Stimulated activated CD8-positive, alpha-beta memory T cell treated with anti-CD3 and anti-CD28 coated beads, Interleukin-15, amount 100 ng/mL, for 48 hours (primary cell): ENCODE data around the gene SLC22A23.

Source experiments
- DNase-seq, 2 donors: peaks; one replicate each; pipeline ENCODE4 v3.0.0-alpha.2; 2020; ENCODE audit warnings: low read depth in 2 of 2

The SLC22A23 gene

DNA sequence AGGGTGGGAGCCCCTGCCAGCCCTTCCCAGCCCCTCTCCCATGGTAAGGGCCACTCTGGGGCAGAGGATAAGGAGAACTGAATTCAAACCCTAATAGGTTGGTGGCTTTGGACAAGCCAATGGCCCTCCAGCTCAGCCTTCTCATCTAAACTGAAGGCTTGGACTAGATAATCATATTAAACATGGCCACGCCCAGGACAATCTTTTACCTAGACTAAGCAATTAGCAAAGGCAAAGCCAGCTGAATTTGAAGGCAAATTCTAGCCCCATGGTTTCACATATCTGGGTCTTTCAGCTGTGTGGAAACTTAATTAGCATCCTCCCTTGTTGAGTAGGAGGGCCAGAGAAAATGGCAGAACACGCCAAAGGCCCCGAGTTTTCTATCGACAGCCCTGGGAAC is 10.7 kb downstream of the SLC22A23 start:
- DNase-seq, result no peak

DNA sequence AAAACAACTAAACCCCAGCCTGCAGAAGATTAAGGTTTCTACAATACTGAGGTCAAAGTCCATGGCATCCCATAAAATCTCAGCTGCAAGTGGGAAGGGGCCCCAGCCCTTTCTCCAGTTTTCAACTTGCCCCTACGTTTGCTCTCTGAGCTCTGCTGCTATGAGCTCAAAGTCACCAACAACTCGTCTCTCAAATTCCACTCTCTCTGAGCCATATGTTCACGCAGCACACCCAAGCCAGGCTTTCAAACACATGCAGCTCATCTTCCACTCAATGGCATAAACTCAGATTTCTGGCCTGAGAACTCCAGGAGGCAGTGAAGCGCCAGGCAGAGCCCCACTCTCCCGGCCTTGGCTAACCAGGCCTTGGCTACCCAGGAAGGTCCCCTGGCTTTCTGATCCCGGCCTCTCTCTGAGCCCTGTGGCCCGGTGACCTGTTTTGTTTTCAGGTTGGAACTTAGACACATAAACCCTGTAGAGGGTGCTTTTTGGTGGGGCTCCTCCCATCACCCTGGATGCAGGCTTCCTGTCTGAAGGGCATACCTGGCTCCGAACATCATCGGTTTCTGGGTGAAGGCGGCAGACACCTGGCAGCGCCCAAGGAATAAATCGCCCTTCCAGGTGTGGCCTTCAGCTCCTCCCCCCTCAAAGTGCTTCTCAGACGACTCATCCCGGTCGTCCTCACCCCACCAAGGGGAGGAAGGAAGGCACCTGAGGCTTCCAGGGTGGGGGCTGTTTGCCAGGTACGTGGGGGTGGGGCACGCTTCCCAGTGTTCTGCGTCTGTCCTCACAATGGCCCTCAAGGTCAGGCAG is 12.4 kb downstream of the SLC22A23 start:
- DNase-seq, result no peak

GRCh38 chr6:3443221-3443515 is 13.7 kb downstream of the SLC22A23 start:
- no peak for DNase-seq

DNA sequence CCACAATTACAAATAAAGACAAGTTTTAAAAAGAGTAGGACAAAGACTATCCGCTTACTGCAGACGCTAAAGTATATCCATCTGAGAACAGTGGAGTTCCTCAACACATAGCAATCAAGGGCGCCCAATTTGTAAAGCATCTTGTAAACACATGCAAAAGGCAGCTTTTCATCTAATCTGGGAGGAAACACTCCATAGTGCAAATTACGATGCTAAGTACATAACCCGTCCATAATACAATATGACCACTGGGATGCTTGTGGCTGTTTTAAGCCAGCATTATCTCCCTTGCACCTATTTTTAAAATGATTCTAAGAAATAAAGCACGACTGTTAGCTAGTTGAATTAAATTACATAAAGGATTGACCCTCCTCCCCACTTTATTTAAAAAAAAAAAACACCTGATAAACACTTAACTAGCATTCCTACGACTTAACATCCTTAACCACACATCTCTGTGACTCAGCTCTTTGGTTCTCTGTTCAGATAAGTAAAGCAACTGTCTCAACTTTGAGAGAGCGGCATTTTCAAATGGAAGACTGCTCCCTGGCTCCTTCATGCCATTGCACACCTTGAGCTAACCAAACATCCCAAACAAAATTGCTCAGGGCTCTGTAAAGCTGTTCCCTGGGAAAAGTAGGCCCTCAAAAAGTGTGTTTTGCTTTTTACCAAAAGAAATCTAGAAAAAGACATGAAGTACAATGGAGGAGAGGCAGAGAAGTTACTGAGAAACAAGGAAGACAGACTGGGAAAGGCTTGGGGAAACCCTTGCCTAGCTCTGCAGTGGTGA is 14.2 kb downstream of the SLC22A23 start:
- DNase-seq, result no peak

GRCh38 chr6:3440911-3441310 is 15.9 kb downstream of the SLC22A23 start:
- no peak for DNase-seq

- DNase-seq, result no peak
Observed at GRCh38 chr6:3439961-3440360, 16.9 kb downstream of the SLC22A23 start.

- no peak for DNase-seq
Observed at GRCh38 chr6:3438190-3439167, 18.4 kb downstream of the SLC22A23 start.

GRCh38 chr6:3433005-3433404 is 23.8 kb downstream of the SLC22A23 start:
- DNase-seq, result no peak

GRCh38 chr6:3432416-3432815 is 24.4 kb downstream of the SLC22A23 start:
- DNase-seq, result no peak

DNA sequence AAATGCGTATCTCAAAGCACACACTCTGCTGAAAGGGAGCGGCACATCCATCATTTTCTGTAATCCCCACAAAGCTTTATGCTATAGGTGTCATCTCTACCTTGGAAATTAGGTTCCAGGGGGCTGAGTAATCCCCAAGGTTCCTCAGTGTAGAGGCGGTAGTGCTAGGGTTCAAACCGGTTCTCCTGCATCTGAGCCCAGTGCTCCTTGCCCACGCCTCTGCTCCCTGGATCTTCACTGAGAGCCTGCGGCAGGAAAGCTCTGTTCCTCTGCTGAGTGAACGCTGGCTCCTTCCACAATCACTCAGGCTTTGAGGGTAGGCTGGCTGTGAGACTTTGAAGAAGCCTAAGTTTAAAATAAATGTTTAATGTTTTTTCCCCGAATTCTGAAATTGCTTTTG is 24.9 kb downstream of the SLC22A23 start:
- DNase-seq, result no peak

DNA sequence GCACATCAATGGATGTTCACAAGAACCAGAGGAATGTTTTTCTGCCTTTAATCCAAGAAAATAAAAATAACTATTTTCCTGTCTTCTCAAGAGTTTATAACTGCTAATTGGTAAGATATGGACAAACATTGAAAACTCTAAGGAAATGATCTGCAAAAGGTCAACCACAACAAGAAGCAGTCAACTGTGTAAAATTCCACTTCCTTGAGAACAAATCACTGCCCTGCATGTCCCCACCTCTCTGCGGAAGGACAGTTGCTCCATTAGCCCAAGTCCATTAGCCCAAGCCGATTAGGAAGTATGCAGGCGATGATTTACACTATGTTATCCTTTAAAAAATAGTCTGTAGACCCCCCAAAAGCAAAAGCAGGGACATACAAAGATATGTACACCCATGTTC is 27.6 kb downstream of the SLC22A23 start:
- no peak for DNase-seq

GRCh38 chr6:3428700-3429099 is 28.1 kb downstream of the SLC22A23 start:
- no peak for DNase-seq

DNA sequence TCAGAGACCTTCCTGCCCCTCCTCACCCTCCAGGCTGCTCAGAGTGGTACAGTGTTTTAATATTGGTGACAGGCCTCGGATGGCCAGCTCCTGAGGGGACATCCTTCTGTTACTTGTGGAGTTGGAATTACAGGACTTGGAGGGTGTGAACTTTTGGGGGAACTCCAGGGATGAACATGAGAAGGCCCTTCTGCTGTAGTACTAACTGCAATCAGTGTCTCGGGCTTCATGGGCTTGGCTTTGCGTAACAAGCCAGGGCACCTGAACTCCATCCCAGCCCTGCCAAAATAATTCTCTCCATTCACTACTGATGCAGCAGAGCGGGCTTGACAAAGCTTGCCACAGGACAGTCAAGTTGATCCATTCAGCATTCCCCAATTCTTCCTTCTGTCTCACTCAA is 28.6 kb downstream of the SLC22A23 start:
- no peak for DNase-seq

DNA sequence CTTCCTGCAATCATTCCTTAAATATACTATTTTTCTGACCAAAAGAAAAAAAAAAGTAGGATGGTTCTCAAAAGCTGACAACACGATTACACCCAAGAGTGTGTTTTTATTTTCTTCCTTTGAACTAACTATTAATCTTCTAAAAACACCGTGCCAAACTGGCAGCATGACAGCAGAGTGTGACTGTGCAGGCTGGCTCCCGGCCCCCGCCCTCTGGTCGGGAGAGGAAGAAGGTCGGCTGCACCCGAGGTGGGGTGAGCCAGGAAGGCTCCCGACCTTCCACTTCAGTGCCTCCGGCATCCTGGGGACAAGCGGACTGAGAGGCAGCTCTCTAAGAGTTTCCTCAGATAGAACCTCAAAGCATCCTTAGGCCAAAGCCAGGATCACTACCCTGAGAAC is 29.2 kb downstream of the SLC22A23 start:
- no peak for DNase-seq

GRCh38 chr6:3426927-3427686 is 29.7 kb downstream of the SLC22A23 start:
- DNase-seq, result no peak

- no peak for DNase-seq
Observed at GRCh38 chr6:3426091-3426926, 30.5 kb downstream of the SLC22A23 start.

DNA sequence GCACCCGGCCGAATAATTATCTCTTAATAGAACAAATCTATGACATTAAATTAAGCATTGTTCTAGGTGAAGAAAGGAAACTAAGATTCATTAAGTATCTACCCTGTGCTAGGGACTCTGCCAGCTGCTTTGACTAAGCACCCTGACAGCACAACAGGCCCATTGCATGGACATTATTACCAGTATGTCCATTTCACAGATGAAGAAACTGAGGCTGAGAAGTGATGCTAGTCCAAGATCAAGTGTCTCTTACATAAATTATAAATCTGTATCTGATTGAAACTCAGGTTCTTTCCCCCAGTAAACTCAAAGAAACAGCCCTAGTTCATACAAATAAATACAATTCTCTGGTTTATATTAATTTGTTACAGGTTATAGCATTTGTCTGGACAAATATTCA is 31.3 kb downstream of the SLC22A23 start:
- DNase-seq, result no peak

- DNase-seq, result no peak
Observed at GRCh38 chr6:3424185-3424927, 32.5 kb downstream of the SLC22A23 start.

DNA sequence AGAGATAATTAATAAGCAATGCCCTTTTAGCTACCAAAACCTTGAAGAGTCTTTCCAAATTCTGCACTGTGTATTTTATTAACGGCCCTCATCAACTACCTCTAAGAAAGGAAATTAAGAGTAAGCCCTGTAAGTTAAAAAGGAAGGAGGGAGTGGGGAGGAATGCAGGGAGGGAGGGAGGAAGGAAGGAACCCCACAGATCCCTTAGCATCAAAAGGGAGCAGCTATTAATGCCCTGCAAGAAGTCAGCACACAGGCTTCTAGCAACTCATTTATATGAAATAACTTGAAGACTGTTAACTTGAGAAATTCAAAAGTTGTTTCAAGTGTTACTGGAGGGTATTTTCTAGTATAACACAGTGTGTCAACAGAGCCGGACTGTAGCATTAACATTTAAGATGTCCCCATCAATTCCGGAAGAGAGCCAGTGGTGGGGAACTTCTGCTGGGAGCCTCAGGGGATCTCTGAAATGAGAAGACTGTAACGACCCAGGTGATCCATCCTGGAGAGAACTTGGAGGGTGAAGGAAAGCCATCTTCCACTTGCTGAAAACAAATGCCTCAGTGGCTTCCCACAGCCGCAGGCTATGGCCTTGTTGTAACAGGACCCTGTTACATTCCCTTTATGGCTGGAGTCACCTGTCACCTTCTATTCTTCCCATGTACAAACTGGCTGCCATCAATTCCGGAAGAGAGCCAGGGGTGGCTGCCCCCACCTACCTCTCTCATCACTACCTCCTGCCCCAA is 33.2 kb downstream of the SLC22A23 start:
- DNase-seq, result no peak
